NT2/D1 (cell line): ENCODE results near the gene FNIP1.

ENCODE experiments used
- YY1 ChIP-seq: IDR thresholded peaks from 2 replicates; pipeline ENCODE4 v1.6.1; 2011; ENCODE audit not compliant: insufficient read length, insufficient read depth
- ZNF274 ChIP-seq: IDR thresholded peaks from 2 replicates; pipeline ENCODE4 v1.6.1; 2011; ENCODE audit warnings: mild to moderate bottlenecking, low read depth, low read length

DNA sequence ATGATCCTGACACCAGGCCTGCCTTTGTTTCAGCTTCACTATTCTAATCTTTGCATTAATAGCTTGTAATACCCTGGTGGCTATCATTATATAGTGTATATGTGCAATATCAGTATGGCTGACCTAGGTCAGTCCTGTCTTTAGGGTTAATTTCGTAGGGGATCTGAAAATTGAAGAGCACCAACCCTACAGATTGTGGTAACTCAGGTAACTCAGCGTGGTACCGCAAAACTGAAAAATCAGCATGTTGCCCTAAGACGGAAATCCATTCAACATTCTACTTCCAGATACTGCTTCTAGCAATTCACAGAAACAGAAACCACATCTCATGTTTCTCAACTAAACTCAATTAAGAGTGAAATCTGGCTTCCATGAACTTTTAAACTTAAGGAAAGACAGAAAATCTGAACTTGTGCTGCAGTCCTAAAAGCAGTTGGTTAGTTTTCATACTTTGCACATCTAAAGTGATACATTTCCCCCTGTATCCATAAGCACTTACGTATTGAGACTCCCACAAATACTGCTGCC lies 78.3 kb downstream of the FNIP1 start:
- TF ChIP-seq ZNF274: no peak
- TF ChIP-seq YY1: no peak
